Limb (tissue), 2 donors: Measurements from ENCODE around the gene OR1K1.
"Not testable (repeated sequence)": the region's sequence is repeated elsewhere in the genome, so short reads cannot be mapped to it uniquely, and the experiment has no call there.

Source experiments
- DNase-seq, 2 donors: peaks; one replicate each; pipeline ENCODE4 v3.0.0-alpha.2; 2016; ENCODE audit errors: extremely low spot score in 2 of 2

Gene OR1K1

GRCh38 chr9:122800066-122801060 is at the start of gene OR1K1:
Gene OR1K1, plus strand, starts transcription at chr9:122800123. Its CDS starts 0 bp downstream, at chr9:122800123.
- no peak for DNase-seq

- DNase-seq, result no peak
Measured at GRCh38 chr9:122754825-122755224, 45.1 kb upstream of the OR1K1 start.

GRCh38 chr9:122767817-122768216 is 32.1 kb upstream of the OR1K1 start:
- DNase-seq, result no peak

- DNase-seq, result no peak
Measured at GRCh38 chr9:122777052-122777451, 22.9 kb upstream of the OR1K1 start.

GRCh38 chr9:122777935-122778627 is 21.8 kb upstream of the OR1K1 start:
- no peak for DNase-seq

GRCh38 chr9:122779181-122779580 is 20.7 kb upstream of the OR1K1 start:
- DNase-seq, result no peak

- no peak for DNase-seq
Measured at GRCh38 chr9:122780026-122780425, 19.9 kb upstream of the OR1K1 start.

- no peak for DNase-seq
Measured at GRCh38 chr9:122781671-122782070, 18.3 kb upstream of the OR1K1 start.

- DNase-seq, result no peak
Measured at GRCh38 chr9:122785269-122785668, 14.7 kb upstream of the OR1K1 start.

- no peak for DNase-seq
Measured at GRCh38 chr9:122786338-122786737, 13.6 kb upstream of the OR1K1 start.

GRCh38 chr9:122788831-122789230 is 11.1 kb upstream of the OR1K1 start, which contains the start of gene OR5C1:
Gene OR5C1, plus strand, starts transcription at chr9:122788933. Its CDS starts 0 bp downstream, at chr9:122788933.
- DNase-seq, result no peak

- DNase-seq, result no peak
Measured at GRCh38 chr9:122789256-122790046, 10.5 kb upstream of the OR1K1 start.

GRCh38 chr9:122791872-122792669 is 7.9 kb upstream of the OR1K1 start:
- DNase-seq, result no peak

- no peak for DNase-seq
Measured at GRCh38 chr9:122797316-122798063, 2.4 kb upstream of the OR1K1 start.

- DNase-seq, result no peak
Measured at GRCh38 chr9:122806661-122807060, 6.7 kb downstream of the OR1K1 start.

- no peak for DNase-seq
Measured at GRCh38 chr9:122807271-122807900, 7.5 kb downstream of the OR1K1 start.

GRCh38 chr9:122808141-122808540 is 8.2 kb downstream of the OR1K1 start:
- no peak for DNase-seq

GRCh38 chr9:122809261-122809660 is 9.3 kb downstream of the OR1K1 start:
- DNase-seq, result not testable (repeated sequence)

- peak; percentile 79 to 84 for DNase-seq
Measured at GRCh38 chr9:122810306-122810946, 10.5 kb downstream of the OR1K1 start.
